NCI-H446 (cell line): ENCODE results near the gene BLM.
A peak's percentile ranks its signal among the peaks of the same experiment; 100 is the strongest.
"Not testable (repeated sequence)": the region's sequence is repeated elsewhere in the genome, so short reads cannot be mapped to it uniquely, and the experiment has no call there.

Experiments
- DNase-seq, 2 experiments: peaks; one replicate each; lab custom pipeline; 2025; lab: John Stamatoyannopoulos, UW

The BLM gene

DNA sequence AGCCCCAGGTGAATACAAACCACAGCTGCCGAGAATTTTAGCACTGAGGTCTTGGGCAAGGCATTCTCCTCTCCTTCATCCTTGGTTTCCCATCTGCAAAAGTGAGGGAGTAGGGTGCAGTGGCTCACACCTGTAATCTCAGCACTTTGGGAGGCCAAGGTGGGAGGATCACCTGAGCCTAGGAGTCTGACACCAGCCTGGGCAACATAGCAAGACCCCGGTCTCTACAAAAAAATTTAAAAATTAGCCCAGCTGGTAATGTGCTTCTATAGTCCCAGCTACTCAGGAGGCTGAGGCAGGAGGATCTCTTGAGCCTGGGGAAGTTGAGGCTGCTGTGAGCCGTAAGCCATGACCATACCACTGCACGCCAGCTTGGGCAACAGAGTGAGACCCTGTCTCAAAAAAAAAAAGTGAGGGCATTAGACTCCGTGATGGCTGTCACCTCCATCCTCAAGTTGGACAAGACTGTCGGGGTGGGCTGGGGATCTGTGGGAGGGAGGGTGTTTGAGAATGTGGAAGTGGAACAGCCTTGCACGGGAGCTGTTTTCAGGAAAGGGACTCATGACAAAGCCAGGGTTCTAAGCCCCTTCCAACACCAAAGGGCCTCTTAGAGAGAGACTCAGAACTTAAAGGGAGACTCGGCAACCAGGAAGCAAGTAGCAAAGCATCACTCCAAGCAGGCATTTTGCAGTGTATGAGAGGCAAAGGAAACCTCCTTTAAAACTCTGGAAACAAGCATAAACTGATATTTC lies 105.2 kb downstream of the BLM start:
- DNase-seq, result no peak

DNA sequence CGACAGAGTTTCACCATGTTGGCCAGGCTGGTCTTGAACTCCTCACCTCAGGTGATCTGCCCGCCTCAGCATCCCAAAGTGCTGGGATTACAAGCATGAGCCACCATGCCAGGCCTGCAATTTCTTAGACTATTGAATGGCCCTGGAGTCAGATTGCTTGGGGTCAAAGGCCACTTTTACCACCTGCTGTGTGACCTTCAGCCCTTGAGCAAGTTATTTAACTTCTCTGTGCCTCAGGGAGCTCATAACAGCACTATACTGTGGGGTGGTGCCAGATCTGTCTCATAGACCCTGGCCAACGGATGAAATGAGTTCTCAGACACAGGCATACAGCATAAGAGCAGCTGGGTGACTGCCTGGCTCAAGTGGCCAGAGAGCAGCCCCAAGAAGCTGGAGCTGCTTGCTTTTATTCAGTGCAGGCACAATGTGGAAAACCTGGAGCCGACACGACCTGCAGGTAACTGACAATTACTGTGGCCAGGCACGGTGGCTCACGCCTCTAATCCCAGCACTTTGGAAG lies 106.4 kb downstream of the BLM start:
- no peak for DNase-seq

DNA sequence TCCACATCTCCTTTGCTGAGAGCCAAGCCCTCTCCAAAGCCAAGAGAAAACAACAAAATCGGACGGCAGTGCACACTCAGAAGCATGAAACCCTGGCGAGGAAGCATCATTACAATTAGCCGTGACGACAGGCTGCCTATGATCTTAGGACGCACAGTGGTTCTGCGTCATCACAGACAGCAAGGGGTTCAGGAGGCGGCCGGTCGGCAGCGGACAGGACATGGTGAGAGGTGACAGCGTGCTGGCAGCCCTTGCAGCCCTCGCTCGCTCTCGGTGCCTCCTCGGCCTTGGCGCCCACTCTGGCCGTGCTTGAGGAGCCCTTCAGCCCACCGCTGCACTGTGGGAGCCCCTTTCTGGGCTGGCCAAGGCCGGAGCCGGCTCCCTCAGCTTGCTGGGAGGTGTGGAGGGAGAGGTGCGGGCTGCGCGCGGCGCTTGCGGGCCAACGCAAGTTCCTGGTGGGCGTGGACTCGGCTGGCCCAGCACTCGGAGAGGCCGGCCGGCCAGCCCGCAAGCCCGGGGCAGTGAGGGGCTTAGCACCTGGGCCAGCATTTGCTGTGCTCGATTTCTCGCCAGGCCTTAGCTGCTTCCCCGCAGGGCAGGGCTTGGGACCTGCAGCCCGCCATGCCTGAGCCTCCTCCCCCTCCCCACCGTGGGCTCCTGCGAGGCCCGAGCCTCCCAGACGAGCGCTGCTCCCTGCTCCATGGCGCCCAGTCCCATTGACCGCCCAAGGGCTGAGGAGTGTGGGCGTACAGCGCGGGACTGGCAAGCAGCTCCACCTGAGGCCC lies 108.2 kb downstream of the BLM start:
- not testable (repeated sequence) for DNase-seq

DNA sequence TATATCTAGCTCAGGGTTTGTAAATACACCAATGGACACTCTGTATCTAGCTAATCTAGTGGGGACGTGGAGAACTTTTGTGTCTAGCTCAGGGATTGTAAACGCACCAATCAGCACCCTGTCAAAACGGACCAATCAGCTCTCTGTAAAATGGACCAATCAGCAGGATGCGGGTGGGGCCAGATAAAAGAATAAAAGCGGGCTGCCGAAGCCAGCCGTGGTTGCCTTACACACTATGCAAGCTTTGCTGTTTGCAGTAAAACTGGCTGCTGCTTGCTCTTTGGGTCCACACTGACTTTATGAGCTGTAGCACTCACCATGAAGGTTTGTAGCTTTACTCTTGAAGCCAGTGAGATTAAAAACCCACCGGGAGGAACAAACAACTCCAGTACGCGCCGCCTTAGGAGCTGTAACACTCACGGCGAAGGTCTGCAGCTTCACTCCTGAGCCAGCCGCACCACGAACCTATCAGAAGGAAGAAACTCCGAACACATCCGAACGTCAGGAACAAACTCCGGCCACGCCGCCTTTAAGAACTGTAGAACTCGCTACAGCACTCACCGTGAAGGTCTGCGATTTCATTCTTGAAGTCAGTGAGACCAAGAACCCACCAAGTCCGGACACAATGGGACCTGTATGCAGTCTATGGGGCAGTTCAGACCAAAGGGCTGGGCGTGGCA lies 109.2 kb downstream of the BLM start:
- DNase-seq, result not testable (repeated sequence)

DNA sequence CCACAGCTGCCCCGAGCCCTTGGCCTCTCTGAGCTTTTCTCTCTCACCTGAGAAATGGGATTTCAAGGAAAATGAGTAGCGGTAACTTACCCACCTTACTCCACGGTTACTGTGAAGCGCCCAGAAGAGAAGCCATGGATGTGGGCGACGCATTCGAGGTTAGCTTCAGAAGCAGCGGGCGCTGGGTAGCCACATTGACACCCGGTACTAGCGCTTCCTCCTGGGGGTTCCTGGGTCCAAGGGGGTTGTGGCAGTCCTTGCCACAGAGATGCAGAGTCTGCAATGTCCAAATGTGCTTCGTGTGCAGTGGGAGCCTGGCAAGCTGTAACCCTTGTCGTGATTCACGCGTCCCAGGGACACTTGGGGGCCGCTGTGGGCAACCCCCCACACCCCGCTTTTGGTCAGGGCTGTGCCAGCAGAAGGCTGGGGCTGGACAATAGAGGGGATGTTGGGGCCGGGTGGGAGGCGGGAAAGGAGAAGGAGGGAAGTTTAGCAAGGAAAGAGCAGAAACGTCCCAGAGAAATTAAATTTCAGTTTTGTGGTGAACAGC lies 109.8 kb downstream of the BLM start:
- DNase-seq, result no peak

DNA sequence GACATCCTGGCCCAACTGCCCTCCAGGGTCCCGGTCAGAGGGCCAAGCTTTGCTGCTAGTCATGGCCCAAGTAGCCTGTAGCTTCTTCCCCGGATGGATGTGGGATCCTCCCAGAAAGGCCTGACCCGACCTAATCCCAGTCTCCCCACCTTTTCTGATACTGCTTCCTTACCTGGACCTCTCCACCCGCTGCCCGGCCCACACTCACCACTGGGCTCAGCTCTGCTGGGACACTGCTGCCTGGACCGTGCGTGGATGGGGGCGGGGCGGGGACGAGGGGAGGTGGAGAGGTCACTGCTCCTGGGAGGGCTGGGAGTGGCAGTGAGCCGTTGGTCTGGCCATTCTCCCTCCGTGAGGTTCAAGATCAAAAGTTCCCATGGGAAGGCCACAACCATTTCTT lies 111.0 kb downstream of the BLM start:
- no peak for DNase-seq

DNA sequence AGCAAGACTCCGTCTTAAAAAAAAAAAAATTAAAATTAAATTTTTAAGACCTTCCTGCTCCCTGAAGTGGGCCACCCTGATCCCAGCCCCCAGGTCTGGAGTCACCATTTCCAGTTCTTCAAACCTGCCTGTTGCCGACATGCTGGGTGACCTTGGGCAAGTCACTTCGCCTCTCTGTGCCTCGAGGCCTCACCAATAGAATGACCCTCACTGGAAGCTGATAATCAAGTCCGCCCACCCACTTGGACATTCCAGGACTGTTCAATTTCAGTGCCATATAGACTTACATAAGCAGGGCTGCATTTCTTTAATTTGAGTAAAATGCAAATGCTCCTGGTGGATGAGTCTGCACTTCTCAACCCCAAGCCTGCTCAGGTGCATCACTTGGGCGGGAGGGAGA lies 112.0 kb downstream of the BLM start:
- no peak for DNase-seq

DNA sequence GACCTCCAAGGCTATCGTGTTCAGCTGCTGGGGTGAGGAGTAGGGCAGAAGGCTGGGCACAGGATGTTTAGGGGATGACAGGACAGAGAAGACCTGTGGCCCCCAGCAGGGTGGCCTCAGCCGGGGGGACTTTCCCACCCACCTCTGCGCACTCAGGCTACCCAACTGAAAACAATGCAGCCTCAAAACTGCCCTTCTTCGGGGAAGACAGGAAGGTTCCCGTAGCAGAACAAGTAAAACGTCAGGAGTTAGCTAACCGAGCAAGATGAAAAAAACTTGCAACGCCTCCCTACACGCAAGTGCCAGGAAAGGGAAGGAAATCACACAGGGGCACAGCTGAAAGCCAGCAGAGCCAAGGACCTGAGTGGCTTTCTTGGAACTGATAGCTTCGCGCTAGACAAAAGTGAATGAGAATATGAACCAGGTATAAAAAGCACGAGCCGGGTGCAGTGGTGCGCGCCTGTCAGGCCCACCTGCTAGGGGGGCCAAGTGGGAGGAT lies 112.8 kb downstream of the BLM start:
- no peak for DNase-seq

DNA sequence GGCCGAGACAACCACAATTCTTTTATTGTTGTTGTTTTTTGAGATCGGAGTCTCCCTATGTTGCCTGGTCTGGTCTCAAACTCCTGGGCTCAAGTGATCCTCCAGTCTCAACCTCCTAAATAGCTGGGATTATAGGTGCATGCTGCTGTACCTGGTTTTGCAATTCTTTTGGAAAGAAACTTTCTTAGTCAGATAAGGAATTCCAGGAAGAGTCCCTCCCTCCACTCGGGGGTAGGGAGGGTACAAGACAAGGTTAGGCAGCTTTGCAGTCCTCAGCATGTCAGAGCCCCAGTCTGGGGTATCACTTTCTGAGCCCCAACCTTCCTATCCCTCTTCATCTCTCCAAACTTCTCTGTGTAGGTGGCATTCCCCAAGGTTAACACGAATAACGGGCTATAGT lies 117.5 kb downstream of the BLM start:
- DNase-seq, result no peak

DNA sequence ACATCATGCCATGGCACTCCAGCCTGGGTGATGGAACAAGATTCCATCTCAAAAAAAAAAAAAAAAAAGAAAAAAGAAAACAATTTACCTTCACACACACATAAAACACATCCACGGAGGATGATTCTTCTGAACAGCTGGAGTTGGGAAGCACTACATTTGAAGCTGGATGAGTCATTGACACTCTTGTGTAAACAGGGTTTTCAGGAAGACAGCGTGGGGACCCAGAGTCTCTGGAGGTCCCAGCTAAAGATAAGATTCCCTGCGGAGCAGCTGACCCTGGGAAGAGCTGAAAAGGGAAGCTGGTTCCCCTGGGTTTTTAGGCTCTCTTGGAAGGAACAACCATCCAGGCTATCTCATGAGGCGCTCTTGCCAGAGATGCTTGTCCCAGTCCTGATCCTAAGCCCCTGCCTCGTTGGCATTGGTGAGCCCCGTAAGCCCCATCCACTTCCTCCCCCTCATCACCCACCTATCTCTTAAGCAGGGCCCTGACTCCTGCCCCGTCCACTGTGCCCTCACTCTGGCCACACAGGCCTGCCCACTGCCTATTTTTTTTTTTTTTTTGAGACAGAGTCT lies 119.2 kb downstream of the BLM start:
- DNase-seq, result no peak

DNA sequence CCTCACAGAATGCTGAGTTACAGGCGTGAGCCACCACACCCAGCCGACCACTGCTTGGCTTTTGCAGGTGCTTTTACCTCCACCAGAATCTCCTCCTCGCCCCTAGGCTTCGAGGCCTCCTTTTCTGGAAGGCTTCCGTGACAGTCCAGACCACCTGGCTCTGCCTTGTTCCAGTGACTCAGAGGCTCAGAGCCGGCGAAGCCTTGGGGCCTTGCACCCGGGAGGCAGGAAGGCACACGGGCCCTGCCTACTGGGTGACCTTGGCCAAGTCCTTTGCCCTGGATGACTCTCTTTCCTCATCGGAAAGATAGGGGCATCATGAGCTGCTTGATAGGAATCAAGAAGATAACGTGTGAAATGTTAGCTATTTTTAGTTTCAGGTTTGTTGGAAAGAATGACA lies 119.9 kb downstream of the BLM start:
- no peak for DNase-seq

DNA sequence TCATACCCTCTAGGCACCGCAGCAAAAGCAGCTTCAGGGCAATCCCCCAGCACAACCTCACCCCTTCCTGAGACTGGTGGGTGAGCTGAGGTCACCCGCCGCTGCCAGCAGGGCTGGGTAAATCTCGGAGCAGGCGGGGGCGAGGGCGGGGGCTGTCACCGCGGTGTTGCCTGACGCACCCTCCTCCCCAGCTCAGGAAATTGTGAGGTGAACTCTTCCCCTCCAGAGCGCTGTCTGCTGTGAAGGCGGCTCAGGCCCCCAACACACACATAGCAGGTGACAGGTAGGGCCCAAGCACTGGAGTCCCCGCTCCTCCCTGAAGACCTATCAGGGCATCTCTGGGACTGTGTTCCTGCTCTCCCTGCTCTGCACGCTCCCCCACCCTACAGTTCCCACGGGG lies 121.0 kb downstream of the BLM start:
- no peak for DNase-seq

DNA sequence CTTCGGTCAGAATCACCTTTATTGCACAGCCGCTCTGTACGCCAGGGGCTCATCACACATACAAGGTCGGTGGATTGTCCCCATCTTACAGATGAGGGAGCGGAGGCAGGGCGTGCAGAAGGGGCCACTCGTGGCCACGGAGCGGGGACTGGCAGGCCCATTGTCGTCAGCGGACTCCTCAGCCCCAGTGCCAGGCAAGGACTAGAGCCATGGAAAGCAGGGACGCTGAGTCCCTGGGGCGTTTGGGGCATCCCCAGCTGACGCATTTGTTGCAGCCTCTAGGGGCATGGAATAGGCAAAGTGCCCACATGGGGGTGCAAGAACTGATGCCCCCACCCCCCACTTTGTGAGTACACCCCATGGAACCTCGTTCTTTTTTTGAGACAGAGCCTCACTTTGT lies 121.4 kb downstream of the BLM start:
- DNase-seq, result no peak

DNA sequence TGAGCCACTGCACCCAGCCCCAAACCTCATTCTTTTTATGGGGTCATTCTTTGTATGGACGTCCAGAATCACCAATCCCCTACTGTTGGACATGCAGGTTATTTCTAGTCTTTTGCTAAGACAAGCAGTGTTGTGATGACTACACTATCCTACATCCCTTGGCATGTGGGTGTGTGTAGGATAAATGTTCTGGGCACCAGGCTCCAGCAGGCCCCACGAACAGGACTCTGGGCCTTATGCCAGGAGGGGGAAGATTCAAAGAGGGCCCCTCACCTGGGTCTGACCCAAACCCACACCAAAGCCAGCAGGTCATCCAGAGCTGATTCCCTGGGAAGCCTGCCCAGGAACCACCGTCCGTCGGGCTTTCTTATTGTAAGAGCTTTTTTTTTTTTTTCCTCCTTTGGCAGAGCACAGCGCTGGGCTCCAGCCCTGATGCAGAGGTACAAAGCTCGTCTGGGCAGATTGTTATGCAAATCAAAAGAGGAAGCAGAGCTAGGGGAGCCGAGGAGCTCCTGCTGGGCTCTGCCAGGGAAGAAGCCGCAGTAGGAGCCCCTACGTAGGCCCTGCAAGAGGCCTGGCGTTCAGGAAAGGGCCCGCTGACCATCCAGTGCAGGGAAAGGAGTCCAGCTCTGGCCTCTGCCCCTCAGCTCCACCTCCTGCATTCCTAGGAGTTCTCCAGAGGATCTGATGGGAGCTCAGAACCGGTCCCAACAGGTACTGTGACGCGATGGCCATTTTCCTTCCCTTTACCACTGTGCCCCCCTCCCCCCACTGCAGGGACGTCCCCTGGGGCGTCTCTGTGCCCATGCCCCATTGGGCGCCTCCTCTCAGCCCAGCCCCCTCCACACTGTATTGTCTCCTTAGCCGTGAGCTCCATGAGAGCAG lies 122.3 kb downstream of the BLM start:
- DNase-seq, result peak; percentile 4 to 21

DNA sequence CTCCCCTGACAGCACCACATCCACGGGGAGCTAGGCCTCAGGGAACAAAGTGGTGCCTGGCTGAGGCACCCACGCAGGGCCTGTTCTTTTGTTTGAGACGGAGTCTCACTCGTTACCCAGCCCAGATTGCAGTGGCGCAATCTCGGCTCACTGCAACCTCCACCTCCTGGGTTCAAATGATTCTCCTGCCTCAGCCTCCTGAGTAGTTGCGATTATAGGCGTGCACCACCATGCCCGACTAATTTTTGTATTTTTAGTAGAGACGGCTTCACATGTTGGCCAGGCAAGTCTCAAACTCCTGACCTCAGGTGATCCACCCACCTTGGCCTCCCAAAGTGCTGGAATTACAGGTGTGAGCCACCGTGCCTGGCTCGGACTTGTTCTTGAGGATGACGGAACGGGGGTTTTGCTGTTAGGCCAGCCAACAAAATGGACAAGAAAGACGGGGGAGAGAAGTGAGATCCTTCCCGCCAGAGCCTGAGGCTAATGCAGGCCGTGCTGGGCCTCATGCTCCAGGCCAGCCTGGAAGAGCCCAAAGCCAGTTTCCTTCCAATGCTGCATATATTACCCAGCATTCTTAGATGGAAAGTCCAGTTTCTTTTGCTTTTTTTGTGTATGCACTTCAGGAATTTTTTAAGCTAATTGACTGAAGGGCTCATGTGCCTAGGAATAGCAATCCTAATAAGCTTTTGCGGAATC lies 123.2 kb downstream of the BLM start:
- no peak for DNase-seq

DNA sequence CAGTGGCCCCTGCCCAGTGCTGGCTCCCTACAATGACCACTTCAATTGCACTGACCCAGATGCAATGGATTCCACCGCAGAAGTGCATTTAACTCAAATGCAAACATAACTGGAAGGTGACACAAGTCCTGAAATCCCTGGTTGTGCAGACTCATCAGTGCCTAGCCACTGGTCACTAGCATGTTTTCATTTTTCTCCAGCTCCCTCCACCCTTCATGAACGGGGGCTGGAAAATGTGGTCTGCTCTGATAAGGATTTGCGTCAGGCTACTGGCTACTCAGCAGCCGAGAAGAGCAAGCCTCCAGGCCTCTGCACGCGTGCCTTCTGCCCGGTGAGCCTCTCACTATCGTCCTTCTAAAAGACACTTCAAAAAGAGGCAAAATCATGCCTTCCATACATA lies 123.8 kb downstream of the BLM start:
- DNase-seq, result no peak

DNA sequence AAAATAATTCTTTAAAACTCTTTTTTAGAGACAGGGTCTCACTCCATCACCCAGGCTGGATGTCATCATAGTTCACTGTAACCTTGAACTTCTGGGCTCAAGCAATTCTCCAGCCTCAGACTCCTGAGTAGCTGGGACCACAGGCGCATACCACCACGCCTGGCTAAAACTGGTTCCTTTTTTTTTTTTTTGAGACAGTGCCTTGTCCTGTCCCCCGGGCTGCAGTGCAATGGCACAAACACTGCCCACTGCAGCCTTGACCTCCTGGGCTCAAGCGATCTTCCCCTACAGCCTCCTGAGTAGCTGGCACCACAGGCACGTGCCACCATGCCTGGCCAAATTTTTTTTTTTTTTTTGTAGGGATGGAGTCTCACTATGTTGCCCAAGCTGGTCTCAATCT lies 127.5 kb downstream of the BLM start:
- no peak for DNase-seq

DNA sequence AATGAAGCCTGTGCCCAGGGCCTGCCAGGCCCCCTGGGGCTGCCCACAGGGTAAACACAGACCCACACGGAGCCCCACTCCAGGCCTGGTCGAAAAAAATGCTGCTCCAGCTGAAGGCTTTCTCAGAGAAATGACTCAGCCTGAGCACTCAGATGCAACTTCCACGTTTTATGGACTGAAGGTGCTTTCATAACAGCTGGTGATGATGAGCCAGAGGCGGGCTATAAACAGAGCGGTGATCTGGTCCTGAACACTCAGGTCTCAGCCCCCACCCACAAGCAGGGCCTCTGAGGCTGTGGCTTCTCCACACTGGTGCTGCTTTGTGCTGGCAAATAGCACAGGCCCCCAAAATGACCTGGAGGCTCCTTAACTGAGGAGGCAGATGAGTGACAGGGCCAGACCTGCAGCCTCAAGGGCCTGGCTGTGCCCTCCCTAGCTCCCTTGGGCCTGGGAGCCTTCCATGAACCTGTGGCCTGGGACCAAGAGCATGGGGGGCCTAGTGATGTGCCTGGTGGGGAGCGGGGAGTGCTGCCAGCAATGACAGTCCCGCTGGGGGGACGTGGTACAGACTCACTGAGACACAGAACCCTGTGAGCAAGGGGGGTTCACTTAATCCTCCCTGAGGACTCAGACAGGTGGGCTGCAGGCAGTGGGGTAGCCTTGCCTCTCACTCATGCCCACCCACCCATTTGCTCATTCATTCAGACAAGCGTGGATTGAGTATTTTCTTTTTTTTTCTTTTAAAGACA lies 128.2 kb downstream of the BLM start:
- peak in 1 of 2 experiments; percentile 31 for DNase-seq

DNA sequence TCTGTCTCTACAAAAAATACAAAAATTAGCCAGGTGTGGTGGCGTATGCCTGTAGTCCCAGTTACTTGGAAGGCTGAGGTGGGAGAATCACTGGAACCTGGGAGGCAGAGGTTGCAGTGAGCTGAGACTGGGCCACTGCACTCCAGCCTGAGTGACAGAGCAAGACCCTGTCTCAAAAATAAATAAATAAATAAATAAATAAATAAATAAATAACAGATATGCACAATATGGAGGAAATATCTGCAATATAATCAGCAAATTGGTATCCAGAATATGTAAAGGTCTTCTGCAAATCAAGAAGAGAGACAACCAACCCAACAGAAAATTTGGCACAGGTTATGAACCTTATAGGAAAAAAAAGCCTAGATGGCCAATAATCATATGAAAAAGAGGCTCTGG lies 132.3 kb downstream of the BLM start:
- DNase-seq, result not testable (repeated sequence)

DNA sequence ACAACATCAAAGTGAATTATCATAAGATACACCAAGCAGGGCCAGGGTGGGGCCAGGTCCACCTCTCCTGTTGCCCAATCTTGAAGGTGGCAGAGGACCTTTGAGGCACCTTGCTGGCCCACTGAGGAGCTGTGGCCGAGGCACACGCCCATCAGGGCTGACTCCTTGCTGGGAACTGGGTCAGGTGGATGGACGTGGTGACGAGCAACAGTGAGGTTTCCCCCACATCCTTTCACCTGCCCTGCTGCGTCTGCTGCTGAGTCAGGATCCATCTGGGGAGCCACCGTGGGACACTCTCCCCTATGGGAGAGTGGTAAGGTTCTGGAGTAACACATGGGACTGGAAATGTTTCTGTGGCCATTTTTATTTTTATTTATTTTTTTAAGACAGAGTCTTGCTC lies 134.0 kb downstream of the BLM start:
- DNase-seq, result no peak
